Neural progenitor cell (in vitro differentiated cells): ENCODE results near the gene LRIG2. TPM values are rescaled to one million over a fixed set of nuclear protein-coding genes. Genes with fewer than 3 reads are reported as not detected.

Source experiments
- DNase-seq: peaks from one replicate; pipeline ENCODE4 v3.0.0-alpha.2; 2016; ENCODE audit warnings: low spot score
- H2AFZ ChIP-seq: fragments of 200-600 bp; sonication (generic); replicated peaks from 2 replicates; pipeline ENCODE4 v1.6.1; 2016; ENCODE audit warnings: antibody characterized with exemption
- H3F3A ChIP-seq: fragments of 200-600 bp; sonication (generic); 2 replicates; pipeline ENCODE4 v1.6.1; 2016; ENCODE audit warnings: antibody characterized with exemption, low read depth
- H3K27ac ChIP-seq: fragments of 200-600 bp; sonication (generic); 2 replicates; pipeline ENCODE4 v1.5.1; 2016; ENCODE audit warnings: mild to moderate bottlenecking
- H3K27me3 ChIP-seq: fragments of 200-600 bp; sonication (generic); 2 replicates; pipeline ENCODE4 v1.6.1; 2016; ENCODE audit warnings: mild to moderate bottlenecking, moderate library complexity
- H3K36me3 ChIP-seq: fragments of 200-600 bp; sonication (generic); 2 replicates; pipeline ENCODE4 v1.5.1; 2016
- H3K4me1 ChIP-seq: fragments of 200-600 bp; sonication (generic); 2 replicates; pipeline ENCODE4 v1.6.1; 2016; ENCODE audit warnings: mixed run types
- H3K4me2 ChIP-seq: fragments of 200-600 bp; sonication (generic); 2 replicates; pipeline ENCODE4 v1.6.1; 2016
- H3K4me3 ChIP-seq: fragments of 200-600 bp; sonication (generic); 2 replicates; pipeline ENCODE4 v1.5.1; 2016
- H3K79me2 ChIP-seq: fragments of 200-600 bp; sonication (generic); 2 replicates; pipeline ENCODE4 v1.6.1; 2016; ENCODE audit warnings: low read depth
- H3K9ac ChIP-seq: fragments of 200-600 bp; sonication (generic); 2 replicates; pipeline ENCODE4 v1.6.1; 2016
- H3K9me3 ChIP-seq: fragments of 200-600 bp; sonication (generic); 2 replicates; pipeline ENCODE4 v1.5.1; 2016; ENCODE audit warnings: low read depth
- H4K20me1 ChIP-seq: fragments of 200-600 bp; sonication (generic); 2 replicates; pipeline ENCODE4 v1.6.1; 2016; ENCODE audit warnings: low read depth
- H3K27ac Mint-ChIP-seq: 3 replicates; pipeline ENCODE4 v1.8.0; 2021; ENCODE audit warnings: mixed read lengths
- H3K27me3 Mint-ChIP-seq: 2 replicates; pipeline ENCODE4 v1.8.0; 2022; ENCODE audit warnings: low read depth, mild to moderate bottlenecking, inconsistent platforms, moderate library complexity, mixed read lengths; ENCODE audit not compliant: insufficient read depth
- H3K36me3 Mint-ChIP-seq: 3 replicates; pipeline ENCODE4 v1.8.0; 2021; ENCODE audit warnings: mixed read lengths
- H3K4me1 Mint-ChIP-seq: 3 replicates; pipeline ENCODE4 v1.8.0; 2021; ENCODE audit warnings: mixed read lengths
- H3K4me3 Mint-ChIP-seq: 3 replicates; pipeline ENCODE4 v1.8.0; 2021; ENCODE audit warnings: mild to moderate bottlenecking, moderate library complexity, mixed read lengths
- H3K9me3 Mint-ChIP-seq: 3 replicates; pipeline ENCODE4 v1.8.0; 2020; ENCODE audit warnings: mixed read lengths
- CTCF ChIP-seq: fragments of 200-600 bp; sonication (generic); IDR thresholded peaks from 2 replicates; pipeline ENCODE4 v1.5.1; 2017; ENCODE audit warnings: antibody characterized with exemption, mild to moderate bottlenecking
- EZH2 ChIP-seq: fragments of 200-600 bp; sonication (generic); IDR thresholded peaks from 2 replicates; pipeline ENCODE4 v1.6.1; 2017; ENCODE audit warnings: antibody characterized with exemption, mild to moderate bottlenecking, moderate library complexity
- EZH2phosphoT487 ChIP-seq: fragments of 200-600 bp; sonication (generic); IDR thresholded peaks from 2 replicates; pipeline ENCODE4 v1.6.1; 2017; ENCODE audit warnings: antibody characterized with exemption
- total RNA-seq: library from RNA; depleted of rRNA; stranded (reverse); fragments of >200 nt; gene quantifications from 2 replicates; pipeline ENCODE4 v1.2.3, GENCODE V29; 2015; ENCODE audit warnings: low replicate concordance

The LRIG2 gene
- total RNA-seq, 1 donor from 2014 or later, result 24.4 TPM

- Mint-ChIP-seq H3K27ac (no peak overlapping the region), H3K9me3 (no peaks in the 10 kb centered on the region), H3K36me3 (peaks cover 42% of the 10 kb centered on the region), H3K4me3 (no peak overlapping the region), H3K27me3 (no peaks in the 10 kb centered on the region), H3K4me1 (no peaks in the 10 kb centered on the region)
- Histone ChIP-seq H4K20me1 (no peaks in the 10 kb centered on the region), H3K27me3 (no peaks in the 10 kb centered on the region), H3K27ac (no peak overlapping the region), H3K4me3 (no peak overlapping the region), H3K9ac (no peak overlapping the region), H2AFZ (no peak overlapping the region), H3K4me1 (no peaks in the 10 kb centered on the region), H3K79me2 (no peaks in the 10 kb centered on the region), H3K36me3 (peaks cover 16% of the 10 kb centered on the region), H3F3A (peaks cover 9% of the 10 kb centered on the region), H3K4me2 (no peak overlapping the region), H3K9me3 (no peaks in the 10 kb centered on the region)
- DNase-seq, result no peak
- TF ChIP-seq EZH2phosphoT487 (no peak), EZH2 (no peak), CTCF (no peak)
Measured at GRCh38 chr1:113125517-113125916, 52.5 kb downstream of the LRIG2 start.

GRCh38 chr1:113126207-113126606, 53.2 kb downstream of the LRIG2 start:
- Histone ChIP-seq H3K27ac (no peak overlapping the region), H3K36me3 (peaks cover 16% of the 10 kb centered on the region), H3K9me3 (no peaks in the 10 kb centered on the region), H3F3A (peaks cover 9% of the 10 kb centered on the region), H3K27me3 (no peaks in the 10 kb centered on the region), H4K20me1 (no peaks in the 10 kb centered on the region), H3K4me2 (no peak overlapping the region), H3K4me1 (no peaks in the 10 kb centered on the region), H3K79me2 (no peaks in the 10 kb centered on the region), H3K4me3 (no peak overlapping the region), H2AFZ (no peak overlapping the region), H3K9ac (no peak overlapping the region)
- Mint-ChIP-seq H3K27ac (no peak overlapping the region), H3K9me3 (no peaks in the 10 kb centered on the region), H3K4me3 (no peak overlapping the region), H3K36me3 (peaks cover 42% of the 10 kb centered on the region), H3K4me1 (no peaks in the 10 kb centered on the region), H3K27me3 (no peaks in the 10 kb centered on the region)
- DNase-seq, result no peak
- TF ChIP-seq EZH2, result no peak
- no peak for TF ChIP-seq CTCF
- no peak for TF ChIP-seq EZH2phosphoT487

- Mint-ChIP-seq H3K36me3 (peaks cover 37% of the 10 kb centered on the region), H3K27ac (no peak overlapping the region), H3K4me1 (no peaks in the 10 kb centered on the region), H3K27me3 (no peaks in the 10 kb centered on the region), H3K9me3 (no peaks in the 10 kb centered on the region), H3K4me3 (no peak overlapping the region)
- no peak for DNase-seq
- Histone ChIP-seq H2AFZ (no peak overlapping the region), H3K4me2 (no peak overlapping the region), H3K4me1 (no peaks in the 10 kb centered on the region), H3F3A (peaks cover 15% of the 10 kb centered on the region), H3K79me2 (no peaks in the 10 kb centered on the region), H4K20me1 (no peaks in the 10 kb centered on the region), H3K27me3 (no peaks in the 10 kb centered on the region), H3K27ac (no peak overlapping the region), H3K36me3 (peaks cover 16% of the 10 kb centered on the region), H3K9ac (no peak overlapping the region), H3K9me3 (no peaks in the 10 kb centered on the region), H3K4me3 (no peak overlapping the region)
- TF ChIP-seq EZH2 (no peak), CTCF (no peak), EZH2phosphoT487 (no peak)
Measured at GRCh38 chr1:113128116-113128515, 55.1 kb downstream of the LRIG2 start.
